HG02981 (cell line): ENCODE measurements around the gene HSPA4.

Experiments used
- ATAC-seq: cut with Tn5 transposase; IDR thresholded peaks from one replicate; pipeline ENCODE4 v1.9.1; 2021; ENCODE audit warnings: mild to moderate bottlenecking, moderate library complexity; ENCODE audit not compliant: unreplicated experiment

The HSPA4 gene

GRCh38 chr5:133154274-133155075 lies 102.7 kb downstream of the HSPA4 start:
- no peak for ATAC-seq

- no peak for ATAC-seq
Observed at GRCh38 chr5:133155326-133155969, 103.6 kb downstream of the HSPA4 start.
